K562 (cell line): ENCODE measurements around the gene MAML3. TPM values are rescaled to one million over a fixed set of nuclear protein-coding genes. Genes with fewer than 3 reads are reported as not detected.

ENCODE experiments used
- ATAC-seq: fragments of 200-7000 bp; cut with Tn5 transposase; 3 replicates; pipeline ENCODE4 v1.9.1; 2020; ENCODE audit warnings: moderate library complexity
- BruUV-seq: library from RNA; stranded (reverse); fragments of 400-500 nt; replicated peaks from 2 replicates; lab custom pipeline; 2021; lab: Mats Ljungman, UMichigan
- CTCF ChIA-PET: fragments of 300-600 bp; formaldehyde crosslinking; extraction: SDS; loops from one replicate; lab custom pipeline; 2021; ENCODE audit warnings: low intra/inter-chr PET ratio; lab: Yijun Ruan, JAX
- POLR2A ChIA-PET: fragments of 300-600, 350-650 bp; sonication (Branson Sonifier 250); formaldehyde crosslinking; extraction: SDS; loops from one replicate; lab custom pipeline; 2021; ENCODE audit warnings: antibody characterized with exemption, inconsistent platforms; lab: Yijun Ruan, JAX
- DNase-seq, 4 experiments: peaks; one replicate each; pipeline versions ENCODE4 v3.0.0 to v3.0.0-alpha.2; 2011 to 2018; ENCODE audit warnings: low spot score in 3 of 4, mixed read lengths in 3 of 4; ENCODE audit errors: extremely low read depth in 1 of 4
- FAIRE-seq: peaks from 2 replicates; lab custom pipeline; 2011; peaks lifted over from hg19 to GRCh38; lab: Jason Lieb, UNC
- H2AFZ ChIP-seq: 2 replicates; pipeline ENCODE4 v1.6.0; 2011; ENCODE audit warnings: low read depth, low read length, control low read depth, inconsistent platforms
- H3K27ac ChIP-seq: fragments of 200-600 bp; 3 replicates; pipeline ENCODE4 v1.8.0; 2011; ENCODE audit warnings: low read depth, mild to moderate bottlenecking, control low read depth, inconsistent platforms, low read length, moderate library complexity, mixed read lengths; ENCODE audit errors: extremely low read depth
- H3K27me3 ChIP-seq, 2 experiments: fragments of 300-600 bp in 1 of 2; 2 replicates in 1 of 2; 3 replicates in 1 of 2; pipeline versions ENCODE4 v1.6.0 to v1.8.0; 2011; ENCODE audit warnings: inconsistent platforms in 2 of 2, low read length in 2 of 2, mild to moderate bottlenecking in 1 of 2, mixed read lengths in 1 of 2, moderate library complexity in 1 of 2; ENCODE audit not compliant: control insufficient read depth in 2 of 2, insufficient read depth in 2 of 2
- H3K36me3 ChIP-seq: fragments of 300-600 bp; 3 replicates; pipeline ENCODE4 v1.8.0; 2011; ENCODE audit warnings: mild to moderate bottlenecking, low read length, inconsistent platforms; ENCODE audit not compliant: control insufficient read depth, insufficient read depth
- H3K4me1 ChIP-seq, 2 experiments: fragments of 200-600 bp in 1 of 2; replicated peaks in 1 of 2; 2 replicates in 1 of 2; 3 replicates in 1 of 2; pipeline versions ENCODE4 v1.5.1 to v1.8.0; 2011; ENCODE audit warnings: inconsistent platforms in 2 of 2, low read length in 2 of 2, mild to moderate bottlenecking in 1 of 2, mixed read lengths in 1 of 2, moderate library complexity in 1 of 2; ENCODE audit not compliant: control insufficient read depth in 2 of 2, insufficient read depth in 2 of 2
- H3K4me2 ChIP-seq: 2 replicates; pipeline ENCODE4 v1.6.1; 2011; ENCODE audit warnings: low read length, control low read depth, inconsistent platforms, mixed read lengths; ENCODE audit not compliant: insufficient read depth
- H3K4me3 ChIP-seq: fragments of 200-600 bp; sonication (generic), shearing (Covaris generic); 2 replicates; pipeline ENCODE4 v1.5.1; 2016; ENCODE audit warnings: control low read depth, inconsistent platforms
- H3K79me2 ChIP-seq: fragments of 200-600 bp; 3 replicates; pipeline ENCODE4 v1.8.0; 2011; ENCODE audit warnings: low read length, inconsistent platforms; ENCODE audit not compliant: control insufficient read depth, insufficient read depth
- H3K9ac ChIP-seq, 2 experiments: 2 replicates each; pipeline versions ENCODE4 v1.6.0 to v1.6.1; 2011; ENCODE audit warnings: low read depth in 2 of 2, low read length in 2 of 2, control low read depth in 1 of 2, inconsistent platforms in 1 of 2, mild to moderate bottlenecking in 1 of 2, mixed read lengths in 1 of 2; ENCODE audit not compliant: insufficient read depth in 1 of 2
- H3K9me1 ChIP-seq: one replicate; pipeline ENCODE4 v1.6.0; 2011; ENCODE audit warnings: inconsistent platforms, mild to moderate bottlenecking, low read length, moderate library complexity; ENCODE audit not compliant: control insufficient read depth, insufficient read depth
- H3K9me3 ChIP-seq: replicated peaks from 2 replicates; pipeline ENCODE4 v1.5.1; 2011; ENCODE audit warnings: low read depth, low read length, inconsistent platforms; ENCODE audit not compliant: control insufficient read depth, insufficient read depth
- H4K20me1 ChIP-seq: replicated peaks from 2 replicates; pipeline ENCODE4 v1.6.1; 2011; ENCODE audit warnings: low read length, inconsistent platforms, mixed read lengths; ENCODE audit not compliant: control insufficient read depth, insufficient read depth
- ZBTB12 ChIP-seq: fragments of 250-450 bp; sonication (Bioruptor Pico); IDR thresholded peaks from 2 replicates; pipeline ENCODE4 v1.4.0; 2020
- ZNF740 ChIP-seq, 3 experiments: fragments of 200-800 bp in 1 of 3; sonication (Bioruptor generic) in 1 of 3; sonication (generic) in 1 of 3; formaldehyde crosslinking in 1 of 3; IDR thresholded peaks; 2 replicates each; pipeline versions ENCODE4 v1.6.1 to v1.8.0; 2016 to 2022; ENCODE audit warnings: mild to moderate bottlenecking in 2 of 3, missing compliant biosample characterization in 2 of 3, missing genetic modification characterization in 2 of 3, missing genetic modification reagents in 1 of 3
- WGBS: fragments of 100-300 bp; shearing (Covaris generic); methylation state at CpG from one replicate; pipeline ENCODE4 v1.1.6; 2016; ENCODE audit warnings: low coverage, mixed read lengths; ENCODE audit not compliant: insufficient coverage; ENCODE audit errors: missing lambda C conversion rate; 5-methylcytosine and 5-hydroxymethylcytosine counted together
- in situ Hi-C: fragments of 300-500 bp; cut with MboI; formaldehyde crosslinking; loops from 4 replicates; pipeline ENCODE4 v1.15.0; 2018; ENCODE audit warnings: inconsistent platforms, mixed read lengths
- intact Hi-C: fragments of 100-400 bp; cut with micrococcal nuclease; formaldehyde crosslinking; loops from 2 replicates; pipeline ENCODE4 v1.14.2; 2022
- polyA plus RNA-seq, 8 experiments: library from polyadenylated mRNA; depleted of rRNA in 4 of 8; stranded (reverse) in 5 of 8; unstranded in 3 of 8; fragments of >200 nt; fragmentation: Nextera tagmentation in 2 of 8; fragmentation: Illumina TruSeq in 1 of 8; extraction: Ambion mirVana in 2 of 8; extraction: Trizol in 1 of 8; gene quantifications; 2 replicates each; pipeline versions ENCODE4 v1.2.1 to v1.2.3, GENCODE V29; 2011 to 2014; ENCODE audit warnings: inconsistent platforms in 1 of 8, missing spikeins in 1 of 8
- total RNA-seq, 7 experiments: library from RNA; depleted of rRNA in 6 of 7; stranded (reverse); fragments of >200 nt in 6 of 7; fragmentation: Illumina TruSeq in 2 of 7; extraction: Trizol in 2 of 7; gene quantifications; 2 replicates each; pipeline versions ENCODE4 v1.2.1 to v1.2.3, GENCODE V29; 2011 to 2021; ENCODE audit warnings: low replicate concordance in 1 of 7

MAML3 gene
- total and polyA plus RNA-seq, 9 of the 15 experiments (the other 6 are each of a cell fraction or from before 2014, with no cell fraction given) = 0.01 to 0.55 (median 0.25) TPM

- H3K27me3 ChIP-seq = peaks cover 15 to 21% of the 10 kb centered on the region in 2 experiments
- ChIA-PET CTCF (no interaction called here), POLR2A (no interaction called here)
- H3K36me3 ChIP-seq = no peaks in the 10 kb centered on the region
- H3K4me2 ChIP-seq = no peak overlapping the region
- no peaks in the 10 kb centered on the region for H3K4me1 ChIP-seq
- TF ChIP-seq ZNF740 (CRISPR knock-in tag; IDR thresholded peaks at IDR 0.05) (no peak), ZNF740 (tag; IDR thresholded peaks at IDR 0.05) (no peak), ZBTB12 (CRISPR knock-in tag) (no peak)
- FAIRE-seq = no peak
- no peaks in the 10 kb centered on the region for H3K9me3 ChIP-seq
- H4K20me1 ChIP-seq = no peaks in the 10 kb centered on the region
- H3K79me2 ChIP-seq = no peaks in the 10 kb centered on the region
- intact Hi-C loops (no loop called here), in situ Hi-C loops (no loop called here)
- H3K9me1 ChIP-seq = no peaks in the 10 kb centered on the region
- no peak for ATAC-seq
- H3K4me3 ChIP-seq = no peak overlapping the region
- WGBS = 8% methylated on average over 4 of the region's 4 CpGs
- no peak overlapping the region for H3K9ac ChIP-seq
- BruUV-seq = no TSS peak
- no peak overlapping the region for H3K27ac ChIP-seq
- H2AFZ ChIP-seq = no peak overlapping the region
- DNase-seq = no peak
Measured at GRCh38 chr4:140085881-140086280, 68.1 kb downstream of the MAML3 start.
